NCI-H446 (cell line): ENCODE measurements around the gene IL19.

Experiments used
- DNase-seq, 2 experiments: peaks; one replicate each; lab custom pipeline; 2025; lab: John Stamatoyannopoulos, UW

IL19 gene

DNA sequence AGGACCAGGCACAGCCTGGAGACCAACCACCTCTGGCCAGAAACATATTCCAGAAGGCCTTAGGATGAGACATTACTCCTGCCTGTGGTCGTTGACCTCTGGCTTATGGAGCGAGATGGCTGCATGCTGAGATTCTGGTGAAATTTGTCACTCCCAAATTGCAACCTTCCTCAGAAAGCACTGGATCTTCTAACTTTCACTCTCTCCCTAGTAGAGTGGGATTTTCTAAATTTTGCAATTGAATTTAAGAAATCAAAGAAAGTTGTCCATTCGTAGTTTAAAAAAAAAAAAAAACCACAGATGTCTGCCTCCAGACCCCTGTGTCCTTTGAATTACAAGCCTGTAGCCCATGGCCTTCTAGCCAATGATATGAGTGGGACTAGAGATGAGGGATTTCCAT, 30.3 kb downstream of the IL19 start:
- DNase-seq, result no peak

DNA sequence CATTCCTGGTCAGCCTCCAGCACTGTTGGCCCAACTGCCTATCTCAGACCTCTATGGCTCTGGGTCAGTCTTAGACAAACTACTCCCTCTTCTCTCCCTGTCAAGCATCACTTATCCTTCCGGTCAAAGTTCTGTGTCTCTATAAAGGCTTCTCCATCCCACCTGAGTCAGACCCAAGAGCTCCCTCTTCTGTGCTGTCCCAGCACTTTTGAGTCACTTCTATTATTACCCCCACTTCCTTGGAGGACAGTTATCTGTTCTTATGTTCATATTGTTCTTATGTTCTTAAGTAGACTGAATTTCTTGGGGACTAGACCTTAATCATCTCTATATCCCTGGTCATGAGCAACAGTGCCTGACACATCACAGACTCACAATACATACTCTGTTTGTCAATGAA, 30.9 kb downstream of the IL19 start:
- DNase-seq, result no peak

DNA sequence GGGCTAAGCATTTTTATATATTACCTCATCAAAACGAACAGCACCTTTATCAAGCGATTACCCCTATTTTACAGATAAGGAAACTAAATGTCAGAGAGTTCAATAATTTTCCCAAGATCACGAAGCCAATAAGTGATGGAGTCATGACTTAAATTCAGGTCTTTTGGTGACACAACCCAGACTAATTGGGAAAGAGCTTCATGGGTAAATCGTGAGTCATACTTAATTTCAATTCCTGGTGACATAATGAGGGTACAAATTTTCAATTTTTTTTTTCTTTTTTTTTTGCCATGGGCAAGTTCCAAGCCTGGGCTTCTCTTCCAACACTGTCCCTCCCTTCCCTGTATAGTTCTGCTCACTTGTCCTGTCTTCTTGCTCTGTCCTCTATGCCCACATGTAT, 31.8 kb downstream of the IL19 start:
- DNase-seq, result no peak

DNA sequence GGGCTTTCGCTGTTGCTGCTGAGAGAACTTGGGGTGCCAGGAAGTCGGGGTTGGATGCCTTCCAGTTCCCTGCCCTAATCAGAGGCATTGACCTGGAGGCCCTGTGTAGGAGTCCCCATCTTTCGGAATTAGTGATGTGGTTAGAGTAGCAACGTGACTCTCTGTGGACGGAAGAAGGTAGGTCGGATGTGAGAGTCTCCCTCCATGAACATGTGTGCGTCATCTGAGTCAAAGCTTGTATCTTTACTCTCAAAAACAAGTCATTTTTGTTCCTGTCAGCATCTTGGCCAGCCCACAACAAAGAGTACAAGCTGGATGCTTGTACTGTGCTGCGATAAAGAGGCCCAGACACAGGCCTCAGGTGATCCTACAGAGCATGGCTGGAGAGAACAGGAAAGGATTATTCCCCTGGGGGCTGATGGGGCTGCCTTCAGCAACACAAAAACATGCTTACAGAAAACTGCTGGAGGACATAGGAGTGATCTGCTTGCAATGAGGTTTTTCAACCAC, 32.7 kb downstream of the IL19 start:
- DNase-seq, result no peak

DNA sequence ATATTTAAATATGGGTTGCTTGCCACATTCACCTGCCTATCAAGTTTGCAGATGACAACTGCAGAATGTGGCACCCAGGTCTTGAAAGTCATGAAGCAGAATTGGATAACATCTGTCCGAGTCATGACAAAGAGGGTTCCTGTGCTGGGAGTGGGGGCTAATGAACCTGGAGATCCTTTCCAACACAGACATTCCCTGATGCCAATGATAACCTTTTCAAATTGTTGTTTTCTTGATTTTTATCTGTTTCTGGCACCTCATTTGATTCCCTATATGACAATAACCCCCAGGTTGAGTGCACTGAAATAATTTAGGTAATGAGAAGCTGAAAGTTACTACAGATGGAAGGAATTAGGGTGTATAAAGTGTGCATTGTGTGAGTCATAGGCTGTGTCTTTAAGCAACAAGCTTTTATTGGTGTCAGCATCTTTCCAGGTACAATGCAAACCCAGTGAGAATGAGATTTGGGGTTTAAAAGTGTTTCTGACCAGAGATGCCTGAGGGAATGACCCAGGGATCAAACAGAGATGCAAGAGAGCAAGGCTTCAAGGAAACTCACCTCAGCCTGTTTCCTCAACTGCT, 33.7 kb downstream of the IL19 start:
- DNase-seq, result no peak

DNA sequence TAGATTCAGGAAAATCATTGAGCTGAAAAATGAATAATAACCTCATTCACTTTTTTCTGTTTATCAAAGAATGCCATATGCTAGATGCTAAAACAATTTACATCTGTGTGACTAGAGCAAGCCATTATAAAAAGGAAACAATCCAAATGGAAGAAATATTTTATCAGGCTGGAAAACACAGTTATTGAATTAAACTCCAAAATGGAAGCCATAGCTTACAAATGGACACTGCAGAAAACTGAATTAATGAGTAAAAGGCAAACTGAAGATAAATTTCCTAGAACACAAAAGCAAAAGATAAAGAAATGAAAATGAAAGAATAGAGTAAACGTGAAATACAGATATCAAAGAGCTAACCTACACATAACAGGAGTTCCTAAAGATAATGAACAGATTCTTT, 34.8 kb downstream of the IL19 start:
- no peak for DNase-seq

DNA sequence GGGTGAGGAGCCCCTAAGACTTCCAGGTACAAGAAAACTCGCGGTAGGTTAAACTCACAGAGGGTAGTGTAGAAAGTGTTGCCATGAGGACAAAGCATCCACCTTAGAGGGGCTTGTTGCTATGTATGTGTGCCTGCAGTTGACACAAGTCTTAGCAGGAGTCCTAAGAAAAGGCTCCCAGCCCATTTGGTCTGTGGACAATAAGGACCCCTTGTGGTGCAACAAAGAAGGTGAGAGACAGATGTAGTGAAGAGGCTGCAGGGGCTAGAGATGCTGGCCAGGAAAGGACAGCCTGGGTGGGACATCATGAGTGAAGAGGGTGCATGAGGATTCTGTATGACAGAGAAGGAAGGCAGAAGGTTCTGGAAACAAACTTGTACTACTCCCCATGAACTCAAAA, 38.0 kb downstream of the IL19 start:
- peak in 1 of 2 experiments; percentile 45 for DNase-seq

DNA sequence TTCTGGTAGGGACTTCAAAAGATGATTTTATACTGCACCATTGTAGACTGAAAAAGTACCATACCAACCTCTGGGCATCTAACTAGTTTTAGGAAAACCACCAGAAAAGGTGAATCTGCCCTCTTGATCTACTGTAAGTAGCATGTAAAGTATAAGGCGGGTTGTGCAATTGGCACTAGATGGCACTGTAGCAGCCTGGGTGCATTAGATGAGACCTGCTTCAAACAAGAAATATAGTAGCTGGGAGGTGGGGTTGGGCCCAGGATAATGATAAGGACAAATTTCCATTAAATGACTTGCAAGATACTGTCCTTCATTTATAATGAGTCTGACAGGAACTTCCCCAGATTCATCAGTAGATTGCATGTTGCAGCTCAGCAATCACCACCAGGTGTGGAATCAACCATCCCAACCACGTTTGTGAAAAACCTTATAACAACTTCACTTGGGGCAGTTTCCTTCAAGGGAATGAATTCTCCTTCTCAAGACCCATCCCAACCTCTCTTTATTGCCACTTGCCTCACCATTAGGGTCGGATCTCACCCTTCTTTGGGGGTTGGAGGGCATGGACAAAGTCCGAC, 39.0 kb downstream of the IL19 start:
- peak in 1 of 2 experiments; percentile 37 for DNase-seq

DNA sequence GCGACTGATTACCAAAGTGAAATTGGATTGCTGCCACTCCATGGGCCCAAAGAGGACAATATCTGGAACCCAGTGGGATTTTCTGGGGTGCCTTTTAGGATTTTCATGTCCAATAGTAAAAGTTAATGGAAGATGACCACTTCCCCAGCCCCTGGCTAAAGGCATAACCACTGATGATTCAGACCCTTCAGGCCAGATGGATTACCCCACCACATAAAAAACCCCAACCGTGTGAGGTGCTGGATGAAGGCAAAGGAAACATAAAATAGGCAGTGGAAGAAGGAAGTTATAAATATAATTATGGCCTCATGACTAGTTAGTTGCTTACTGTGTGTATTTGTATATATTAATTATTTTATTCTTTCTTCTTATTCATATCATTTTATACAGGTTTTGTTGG, 41.9 kb downstream of the IL19 start:
- no peak for DNase-seq

DNA sequence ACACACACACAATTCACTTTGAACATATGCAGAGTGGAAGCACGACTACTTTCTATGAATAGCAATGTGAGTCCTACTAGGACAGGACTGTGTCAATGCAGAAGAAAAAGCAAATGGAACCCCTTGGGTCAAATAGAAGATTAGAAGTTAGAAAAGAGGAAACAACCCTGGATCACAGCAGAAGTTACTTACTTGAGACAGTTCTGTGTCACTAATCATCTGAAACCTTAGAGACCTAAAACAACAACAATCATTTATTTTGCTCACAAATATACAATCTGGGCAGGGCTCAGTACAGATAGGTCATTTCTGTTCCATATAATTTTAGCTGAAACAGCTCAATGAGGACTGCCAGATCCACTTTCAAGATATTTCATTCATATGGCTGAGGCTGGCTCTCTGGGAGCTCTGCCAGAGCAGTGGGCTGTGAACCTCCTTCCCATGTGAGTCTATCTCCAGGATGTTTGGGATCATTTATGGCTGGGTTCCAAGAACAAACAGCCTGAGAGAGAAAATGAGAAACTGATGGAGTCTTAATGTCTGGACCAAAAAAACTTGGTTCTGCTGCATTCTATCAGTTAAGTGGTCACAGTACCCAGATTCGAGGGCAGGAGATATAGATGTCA, 44.3 kb downstream of the IL19 start:
- DNase-seq, result peak; percentile 98

DNA sequence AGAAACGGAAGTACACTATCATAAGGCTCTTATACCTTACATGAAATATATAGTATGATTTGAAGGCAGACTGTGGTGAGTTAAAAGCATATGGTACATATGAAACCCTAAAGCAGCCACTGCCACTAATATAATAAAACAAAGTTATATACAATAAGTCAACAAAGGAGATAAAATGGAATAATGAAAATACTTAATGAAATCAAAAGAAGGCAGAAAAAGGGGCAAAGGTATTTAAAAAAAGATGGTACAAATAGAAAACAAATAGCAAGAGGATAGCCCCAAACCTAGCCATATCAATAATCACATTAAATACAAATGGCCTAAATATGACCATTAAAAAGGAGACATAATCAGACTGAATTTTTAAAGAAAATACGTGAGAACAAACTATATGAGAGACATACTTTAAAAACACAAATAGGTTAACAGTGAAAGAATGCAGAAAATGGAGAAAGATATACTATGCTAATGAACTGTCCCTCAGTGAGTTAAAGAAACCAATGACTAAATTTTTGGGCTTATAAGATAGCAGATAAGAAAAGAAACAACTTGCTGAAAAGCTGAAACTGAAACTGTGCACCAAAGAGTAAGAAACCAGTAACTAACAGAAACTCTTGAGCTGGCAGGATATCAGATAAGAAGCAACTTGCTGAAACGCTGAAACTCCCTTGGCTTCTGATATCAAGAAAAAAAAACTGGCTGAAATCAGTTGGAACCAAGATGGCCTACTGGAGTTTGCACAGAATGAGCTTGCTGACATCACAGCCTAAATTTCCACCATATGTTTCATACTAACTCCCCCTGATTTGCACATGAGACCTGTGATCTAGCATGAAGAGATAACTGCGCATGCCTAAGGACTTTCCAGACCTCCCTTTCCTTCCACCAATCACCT, 46.1 kb downstream of the IL19 start:
- DNase-seq, result no peak

DNA sequence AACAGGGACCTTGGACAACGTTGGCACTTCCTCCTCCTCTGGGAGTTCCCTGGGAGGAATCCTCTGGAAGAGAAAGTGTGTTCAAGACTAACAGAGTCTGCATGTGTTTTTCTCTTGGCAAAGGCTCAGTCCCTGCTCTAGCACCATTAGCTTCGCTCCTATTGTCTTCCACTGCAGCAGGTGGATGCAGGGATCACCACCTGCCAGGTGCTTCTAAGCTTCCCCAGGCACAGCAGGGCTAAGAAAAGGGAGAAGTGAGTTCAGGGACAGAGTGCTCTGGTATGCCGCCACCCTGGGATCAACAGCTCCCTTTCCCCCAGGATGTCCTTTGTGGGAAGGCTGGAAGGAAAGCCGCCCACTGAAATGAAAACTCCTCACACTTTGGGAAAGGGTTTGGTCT, 50.9 kb downstream of the IL19 start:
- no peak for DNase-seq

DNA sequence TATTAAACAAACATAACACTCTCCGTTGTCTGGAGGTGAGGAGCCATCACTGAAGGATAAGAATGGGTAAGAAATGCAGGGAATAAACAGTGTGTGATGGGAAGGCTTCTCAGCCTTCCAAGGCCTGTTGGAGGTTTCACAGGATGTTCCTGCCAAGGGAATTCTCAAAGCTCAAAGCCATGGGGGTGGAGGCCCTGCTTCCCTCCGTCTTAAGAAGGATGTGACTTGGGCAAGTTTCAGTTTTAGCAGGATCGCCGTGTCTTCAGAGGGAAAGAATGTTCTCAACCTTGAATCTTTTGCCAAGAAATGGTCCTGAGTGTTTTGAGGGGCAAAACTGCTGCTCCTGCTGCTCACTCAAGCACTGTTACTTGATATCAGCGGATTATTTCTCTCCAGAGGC, 53.2 kb downstream of the IL19 start:
- no peak for DNase-seq

DNA sequence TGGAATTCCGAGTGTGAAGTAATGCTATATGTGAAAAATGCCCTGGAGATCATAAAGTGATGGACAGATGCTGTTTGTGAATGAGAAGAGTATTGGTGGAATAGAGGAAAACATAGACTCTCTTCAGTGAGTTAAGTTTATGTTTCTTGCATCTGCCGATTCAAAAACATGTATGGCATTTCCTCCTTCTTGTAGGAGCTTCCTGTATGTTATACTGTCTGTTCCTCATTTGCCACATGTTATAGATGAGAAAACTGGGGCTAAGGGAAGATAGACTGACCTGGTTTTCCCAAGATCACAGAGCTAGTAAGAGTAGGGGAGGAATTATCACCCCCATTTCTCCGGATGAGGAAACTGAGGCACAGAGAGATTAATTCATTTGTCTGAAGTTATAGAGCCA, 53.8 kb downstream of the IL19 start:
- no peak for DNase-seq

DNA sequence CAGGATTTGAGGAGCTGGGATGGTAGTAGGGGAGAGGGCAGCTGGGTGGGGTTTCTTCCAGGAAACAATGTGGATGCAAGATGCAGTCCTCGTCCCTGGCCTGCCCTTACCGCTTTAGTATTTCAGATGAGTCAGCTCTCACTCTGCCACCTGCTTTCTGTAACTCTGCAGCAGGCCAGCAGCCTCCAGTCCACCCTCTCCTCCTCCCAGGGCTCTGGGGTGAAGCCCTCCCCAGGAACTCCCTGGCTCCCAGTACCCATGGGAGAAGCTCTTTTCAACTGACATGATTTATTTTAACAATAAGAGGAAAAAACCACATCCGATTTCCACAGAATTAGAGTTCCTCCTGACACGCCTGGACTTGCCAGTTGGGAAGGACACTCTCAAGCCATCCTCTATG, 55.8 kb downstream of the IL19 start:
- DNase-seq, result no peak

DNA sequence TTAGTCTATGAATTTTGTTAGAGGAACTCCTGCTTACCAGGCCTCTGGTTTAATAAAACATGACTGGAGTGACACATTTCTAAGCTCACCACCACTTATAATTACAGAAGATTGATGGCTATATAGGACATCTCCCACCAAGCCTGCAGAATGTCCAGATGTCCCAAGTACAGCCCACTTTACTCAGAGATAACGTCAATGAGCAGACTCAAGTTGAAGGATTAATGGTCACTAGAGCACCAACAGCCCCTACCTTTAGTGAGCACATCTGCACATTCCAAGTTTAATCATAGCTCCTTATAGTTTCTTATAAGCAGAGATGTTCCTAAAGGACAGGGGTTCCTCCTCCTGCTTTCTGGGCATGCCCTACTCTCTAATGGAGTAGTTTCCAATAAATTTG, 57.5 kb downstream of the IL19 start:
- no peak for DNase-seq

DNA sequence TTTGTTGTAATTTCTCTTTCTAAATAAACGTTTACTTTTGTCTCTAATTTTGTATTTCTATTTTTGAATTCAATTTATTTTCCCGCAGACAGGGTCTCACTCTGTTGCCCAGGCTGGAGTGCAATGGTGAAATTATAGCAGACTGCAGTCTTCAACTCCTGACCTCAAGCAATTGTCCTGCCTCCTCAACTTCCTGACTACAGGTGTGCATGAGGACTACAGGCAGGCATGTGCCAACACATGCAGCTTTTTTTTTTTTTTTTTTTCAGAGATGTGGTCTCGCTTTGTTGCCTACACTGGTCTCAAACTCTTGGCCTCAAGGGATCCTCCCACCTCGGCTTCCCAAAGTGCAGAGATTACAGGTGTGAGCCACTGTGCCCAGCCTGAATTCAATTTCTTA, 58.2 kb downstream of the IL19 start:
- no peak for DNase-seq

DNA sequence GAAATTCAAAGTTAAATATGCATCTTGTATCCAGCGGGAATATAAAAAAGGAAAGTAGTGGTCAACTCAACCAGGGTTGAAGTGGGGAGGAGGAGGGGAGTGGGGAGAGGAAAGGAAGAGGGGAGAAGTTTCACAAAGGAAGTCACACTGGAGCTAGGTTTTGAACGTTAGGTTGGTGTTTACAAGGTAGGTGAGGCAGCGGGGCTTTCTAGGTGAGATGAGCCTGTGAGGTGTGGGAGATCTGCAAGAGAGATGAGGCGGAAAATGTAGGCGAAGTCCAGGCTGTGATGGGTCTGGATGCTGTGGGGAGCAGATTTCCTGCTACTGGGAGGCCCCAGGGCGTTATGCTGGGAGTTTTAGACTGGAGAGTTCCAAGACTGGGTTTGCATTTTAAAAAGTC, 58.7 kb downstream of the IL19 start:
- no peak for DNase-seq

DNA sequence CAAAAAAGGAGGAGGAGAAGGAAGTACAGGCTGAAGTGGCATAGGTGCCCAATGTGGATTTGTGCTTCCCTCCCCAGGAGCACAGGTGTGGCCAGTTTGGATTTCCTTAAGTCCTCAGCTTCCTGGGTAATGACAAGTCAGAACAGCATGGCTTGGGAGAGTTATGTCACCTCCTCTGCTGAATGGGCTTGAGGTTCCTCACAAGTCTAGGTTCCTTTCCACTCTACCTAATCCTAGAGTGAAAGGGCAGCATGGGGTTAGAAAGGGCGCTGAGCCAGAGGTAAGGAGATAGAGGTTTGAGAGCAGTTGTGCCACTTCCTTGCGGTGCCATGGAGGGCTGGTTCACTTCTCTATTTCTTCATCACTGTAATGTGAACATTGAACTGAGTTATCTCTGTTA, 59.3 kb downstream of the IL19 start:
- DNase-seq, result no peak

DNA sequence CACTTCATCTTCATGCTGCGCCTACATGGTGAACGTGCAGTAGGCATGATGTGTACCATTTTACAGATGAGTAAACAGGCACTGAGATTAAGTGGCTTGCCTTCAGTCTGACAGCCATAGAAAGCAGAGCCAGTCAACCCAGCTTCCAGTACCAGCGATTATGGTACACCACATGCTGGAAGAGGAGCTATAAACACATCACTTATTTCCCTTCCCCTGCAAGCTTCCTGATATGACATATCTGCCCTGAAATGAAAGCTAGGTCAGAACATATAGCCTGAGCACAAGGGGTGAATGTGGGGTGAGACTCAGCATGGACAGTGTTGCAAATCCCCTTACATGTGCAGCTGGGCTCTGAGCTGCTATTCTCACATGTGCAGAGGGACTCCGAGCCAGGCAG, 61.1 kb downstream of the IL19 start:
- DNase-seq, result no peak

DNA sequence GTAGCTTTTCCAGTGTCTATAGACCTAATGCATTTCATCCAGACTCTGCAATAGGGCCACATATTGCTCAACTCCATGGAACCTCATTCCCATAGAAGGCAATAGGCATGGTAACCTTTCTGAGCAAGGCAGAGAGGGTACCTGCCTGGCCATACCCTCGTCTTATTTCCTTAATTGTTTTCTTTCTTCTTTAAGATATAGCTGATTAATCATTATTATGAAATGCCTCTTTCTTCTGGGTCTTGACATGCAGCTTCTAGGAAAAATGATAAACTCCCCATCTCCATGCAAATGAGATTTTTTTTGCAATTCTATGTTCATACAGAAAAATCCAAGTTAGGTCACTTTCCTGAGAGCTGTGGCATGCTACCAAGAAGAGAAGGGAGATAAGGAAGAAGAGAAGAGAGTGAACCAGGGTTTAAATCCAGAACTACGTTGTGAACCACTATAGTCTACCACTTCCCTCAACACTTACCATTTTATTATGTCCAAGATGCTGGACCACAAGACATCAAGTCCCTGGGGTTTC, 61.8 kb downstream of the IL19 start:
- no peak for DNase-seq

DNA sequence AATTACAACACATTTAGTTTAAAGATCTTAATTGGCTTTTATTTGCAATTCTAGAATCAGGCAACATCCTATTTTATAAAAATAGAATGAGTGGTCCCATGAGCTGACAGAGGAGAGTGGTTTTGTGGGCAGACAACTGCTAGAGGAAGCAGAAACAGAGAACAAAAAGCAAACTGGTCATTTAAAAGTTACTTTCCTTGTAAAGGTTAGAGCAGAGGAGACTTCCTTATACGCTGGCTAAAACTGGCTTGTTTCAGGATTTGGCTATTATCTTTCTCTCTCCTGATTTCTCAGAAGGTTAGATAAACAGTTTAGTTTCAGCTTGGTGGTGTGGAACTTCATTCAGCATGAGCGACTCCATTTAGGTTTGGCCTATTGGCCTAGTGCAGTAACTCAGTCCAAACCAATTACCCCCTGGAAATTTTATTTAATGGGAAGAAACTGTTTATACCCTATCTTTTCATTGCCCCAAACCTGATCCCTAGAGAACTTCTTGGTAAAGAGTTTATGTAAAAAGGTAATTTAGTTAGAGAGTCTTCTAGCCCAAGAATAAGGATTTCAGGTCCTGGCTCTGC, 62.6 kb downstream of the IL19 start:
- DNase-seq, result no peak
